Measurements from ENCODE around the gene SLC66A3.

The SLC66A3 gene

DNA sequence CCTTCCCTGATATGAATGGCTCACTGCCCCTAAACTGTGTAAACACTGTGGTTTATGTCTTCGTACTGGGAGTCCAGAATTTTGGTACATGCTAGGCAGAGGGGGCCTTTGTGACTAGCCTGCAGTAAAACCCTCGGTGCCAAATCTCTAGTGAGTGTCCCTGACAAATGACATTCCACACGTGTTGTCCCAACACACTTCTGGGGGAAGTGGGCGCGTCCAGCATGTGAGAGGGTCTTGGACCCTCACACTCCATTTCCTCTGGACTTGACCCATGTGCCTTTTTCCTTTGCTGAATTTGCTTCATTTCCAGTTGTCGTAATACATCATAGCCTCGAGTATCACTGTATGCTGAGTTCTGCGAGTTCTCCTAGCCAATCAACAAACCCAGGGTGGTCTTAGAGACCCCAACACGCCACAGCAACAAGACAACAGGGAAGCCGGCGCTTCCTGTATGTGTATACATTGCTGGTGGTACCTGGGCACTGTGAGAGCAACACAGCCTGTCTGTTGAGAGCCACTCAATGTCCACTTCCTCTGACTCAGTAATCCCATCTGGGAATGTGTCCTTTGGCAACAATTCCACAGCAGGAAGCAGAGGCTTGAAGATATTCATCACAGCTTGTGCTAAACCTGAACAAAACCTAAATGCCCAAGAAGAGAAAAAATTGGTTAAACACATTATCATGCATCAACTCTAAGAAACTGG lies 26.9 kb upstream of the SLC66A3 start:
- no peaks in the 10 kb centered on the region for H4K20me1 ChIP-seq (ENCODE audit: insufficient read depth, low read length)
- peaks cover 39% of the 10 kb centered on the region for H3K4me1 ChIP-seq (ENCODE audit: insufficient read depth, low read length)
- no peak overlapping the region for H3K4me2 ChIP-seq (ENCODE audit: insufficient read depth, low read length)
- H2AFZ ChIP-seq (ENCODE audit: low read depth, low read length), result no peak overlapping the region
- no peak overlapping the region for H3K4me3 ChIP-seq (ENCODE audit: low read depth in 1 of 2, low read length in 2 of 2)
- no peaks in the 10 kb centered on the region for H3K79me2 ChIP-seq (ENCODE audit: insufficient read depth, low read length)
- H3K27ac ChIP-seq (ENCODE audit: low read length), result no peak overlapping the region
- no peak for TF ChIP-seq EZH2 (IDR thresholded peaks at IDR 0.05; ENCODE audit: borderline replicate concordance, low read depth, low read length, severe bottlenecking)
- TF ChIP-seq CTCF (IDR thresholded peaks at IDR 0.05; ENCODE audit: borderline replicate concordance, extremely low read depth, low read length, poor library complexity, severe bottlenecking), result no peak
- DNase-seq, result no peak
- peaks cover 3% of the 10 kb centered on the region for H3K27me3 ChIP-seq (ENCODE audit: insufficient read depth, low read length, poor library complexity)
- no peaks in the 10 kb centered on the region for H3K36me3 ChIP-seq (ENCODE audit: insufficient read depth, low read length)
- ATAC-seq (ENCODE audit: insufficient read depth, low read depth), result no peak
- H3K9ac ChIP-seq (ENCODE audit: low read depth, low read length), result no peak overlapping the region
- no peaks in the 10 kb centered on the region for H3K9me3 ChIP-seq (ENCODE audit: insufficient read depth, low read length, severe bottlenecking)

DNA sequence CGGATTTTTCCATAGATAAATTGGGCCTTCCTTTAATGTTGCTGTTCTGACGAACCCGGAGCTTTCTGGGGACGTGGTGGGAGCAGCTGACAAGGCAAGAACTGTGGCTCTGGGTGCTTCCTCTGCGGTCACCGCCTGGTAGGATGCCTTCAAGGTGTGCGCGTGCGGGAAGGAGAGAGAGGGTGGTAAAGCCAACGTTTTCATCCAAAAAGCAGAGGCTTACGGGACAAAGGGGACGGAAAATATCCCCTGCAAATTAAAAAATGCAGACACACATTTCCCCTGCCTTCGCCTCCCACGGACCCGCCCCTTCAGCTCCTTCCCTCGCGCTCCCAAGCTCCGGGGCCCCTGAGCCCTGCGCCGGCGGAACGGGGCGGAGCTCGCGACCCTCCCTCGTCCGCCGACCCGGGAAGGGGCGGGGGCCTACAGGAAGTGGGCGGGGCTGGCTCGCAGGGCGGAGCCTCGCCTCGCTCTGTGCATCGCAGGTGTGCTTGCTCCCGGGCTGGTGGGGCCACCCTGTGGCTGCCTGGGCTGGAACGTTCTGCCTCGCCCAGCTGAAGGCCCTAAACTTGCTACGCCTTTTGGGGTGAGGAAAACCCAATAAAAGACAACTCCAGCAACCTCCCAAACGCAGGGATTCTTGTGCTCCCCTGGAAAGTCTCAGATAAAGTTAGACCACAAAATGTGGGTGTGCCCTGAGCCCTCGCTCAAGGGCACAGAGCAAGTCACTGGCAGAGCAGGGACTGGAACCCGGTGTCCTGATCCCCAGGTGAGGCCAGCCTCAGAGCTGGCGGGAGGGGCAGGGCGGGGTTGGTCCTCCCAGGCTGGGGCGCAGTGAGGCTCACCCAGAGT lies 25.4 kb upstream of the SLC66A3 start:
- Histone ChIP-seq H3K9ac (ENCODE audit: low read depth, low read length) (peak overlapping the region; percentile 49), H3K4me3 (ENCODE audit: low read depth in 1 of 2, low read length in 2 of 2) (peak overlapping the region; percentile 11 to 60; a peak in 3 of 4 replicates), H3K4me1 (ENCODE audit: insufficient read depth, low read length) (peaks cover 39% of the 10 kb centered on the region), H4K20me1 (ENCODE audit: insufficient read depth, low read length) (no peaks in the 10 kb centered on the region), H3K9me3 (ENCODE audit: insufficient read depth, low read length, severe bottlenecking) (no peaks in the 10 kb centered on the region), H3K27ac (ENCODE audit: low read length) (peak overlapping the region; percentile 57; the same call in 1 of the 2 replicates), H3K36me3 (ENCODE audit: insufficient read depth, low read length) (no peaks in the 10 kb centered on the region), H3K79me2 (ENCODE audit: insufficient read depth, low read length) (no peaks in the 10 kb centered on the region), H3K4me2 (ENCODE audit: insufficient read depth, low read length) (peak overlapping the region; percentile 95), H3K27me3 (ENCODE audit: insufficient read depth, low read length, poor library complexity) (peaks cover 3% of the 10 kb centered on the region), H2AFZ (ENCODE audit: low read depth, low read length) (peak overlapping the region; percentile 80)
- TF ChIP-seq EZH2 (IDR thresholded peaks at IDR 0.05; ENCODE audit: borderline replicate concordance, low read depth, low read length, severe bottlenecking) (no peak), CTCF (IDR thresholded peaks at IDR 0.05; ENCODE audit: borderline replicate concordance, extremely low read depth, low read length, poor library complexity, severe bottlenecking) (peak; percentile 78)
- DNase-seq, result peak; percentile 93
- peak; percentile 90 for ATAC-seq (ENCODE audit: insufficient read depth, low read depth)

- Histone ChIP-seq H3K36me3 (ENCODE audit: insufficient read depth, low read length) (no peaks in the 10 kb centered on the region), H2AFZ (ENCODE audit: low read depth, low read length) (no peak overlapping the region), H3K79me2 (ENCODE audit: insufficient read depth, low read length) (no peaks in the 10 kb centered on the region), H3K27me3 (ENCODE audit: insufficient read depth, low read length, poor library complexity) (peaks cover 3% of the 10 kb centered on the region), H3K4me3 (ENCODE audit: low read depth in 1 of 2, low read length in 2 of 2) (no peak overlapping the region), H3K9me3 (ENCODE audit: insufficient read depth, low read length, severe bottlenecking) (no peaks in the 10 kb centered on the region), H3K4me2 (ENCODE audit: insufficient read depth, low read length) (0 out of 2 replicates have a peak overlapping the region, but pooled peaks have one; percentile 95), H3K9ac (ENCODE audit: low read depth, low read length) (peak overlapping the region; percentile 49; the same call in 1 of the 2 replicates), H3K4me1 (ENCODE audit: insufficient read depth, low read length) (peaks cover 39% of the 10 kb centered on the region), H4K20me1 (ENCODE audit: insufficient read depth, low read length) (no peaks in the 10 kb centered on the region), H3K27ac (ENCODE audit: low read length) (no peak overlapping the region)
- no peak for DNase-seq
- ATAC-seq (ENCODE audit: insufficient read depth, low read depth), result no peak
- TF ChIP-seq EZH2 (IDR thresholded peaks at IDR 0.05; ENCODE audit: borderline replicate concordance, low read depth, low read length, severe bottlenecking), result no peak
- no peak for TF ChIP-seq CTCF (IDR thresholded peaks at IDR 0.05; ENCODE audit: borderline replicate concordance, extremely low read depth, low read length, poor library complexity, severe bottlenecking)
Measured at GRCh38 chr2:11131166-11131920, 23.9 kb upstream of the SLC66A3 start.
